HG02759 (cell line): ENCODE measurements around the gene BICRAL.
"Not testable (repeated sequence)": the region's sequence is repeated elsewhere in the genome, so short reads cannot be mapped to it uniquely, and the experiment has no call there.

Source experiments
- ATAC-seq: cut with Tn5 transposase; IDR thresholded peaks from one replicate; pipeline ENCODE4 v1.9.1; 2021; ENCODE audit warnings: mild to moderate bottlenecking, moderate library complexity; ENCODE audit not compliant: unreplicated experiment

The BICRAL gene

DNA sequence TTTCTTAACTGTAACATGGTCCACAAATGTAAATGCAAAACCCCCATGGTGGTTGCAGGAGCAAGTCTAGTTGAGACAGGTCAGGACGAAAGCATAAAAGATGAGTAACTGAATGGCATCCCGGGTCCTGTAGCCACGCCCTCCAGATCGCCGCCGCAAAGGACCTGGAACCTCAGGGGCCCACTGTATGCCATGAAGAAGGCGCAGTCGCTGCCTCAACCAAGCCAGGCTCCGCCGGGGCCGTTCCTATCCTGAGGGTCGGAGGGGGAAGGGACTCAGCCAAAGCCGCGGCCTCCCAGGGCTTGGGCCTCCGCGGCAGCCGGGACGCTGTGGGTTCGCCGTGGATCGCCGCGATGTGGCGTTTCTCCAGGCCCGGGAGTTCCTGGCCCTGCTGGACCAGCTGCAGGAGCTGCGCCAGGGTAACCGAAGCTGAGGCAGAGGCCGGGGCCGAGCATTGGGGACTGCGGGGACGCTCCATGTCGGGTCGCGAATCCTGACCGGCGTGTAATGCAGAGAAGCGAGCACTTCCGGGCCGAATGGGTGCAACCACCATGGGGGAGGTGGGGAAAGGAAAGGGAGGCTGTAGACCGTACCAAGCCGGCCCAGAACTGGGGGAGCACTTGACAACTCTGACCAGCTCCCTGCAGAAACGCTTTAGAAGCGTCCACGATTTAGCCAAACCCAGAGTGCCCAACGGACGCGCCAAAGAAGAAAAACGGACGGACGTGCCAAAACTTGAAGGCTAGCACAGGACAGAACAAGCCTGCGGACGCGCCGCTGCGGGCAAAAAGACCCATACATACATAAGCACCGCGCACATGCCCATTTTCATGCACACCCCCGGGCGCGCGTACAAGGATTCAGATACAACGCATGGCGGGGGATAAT lies 108.7 kb downstream of the BICRAL start:
- ATAC-seq: peak; percentile 87

DNA sequence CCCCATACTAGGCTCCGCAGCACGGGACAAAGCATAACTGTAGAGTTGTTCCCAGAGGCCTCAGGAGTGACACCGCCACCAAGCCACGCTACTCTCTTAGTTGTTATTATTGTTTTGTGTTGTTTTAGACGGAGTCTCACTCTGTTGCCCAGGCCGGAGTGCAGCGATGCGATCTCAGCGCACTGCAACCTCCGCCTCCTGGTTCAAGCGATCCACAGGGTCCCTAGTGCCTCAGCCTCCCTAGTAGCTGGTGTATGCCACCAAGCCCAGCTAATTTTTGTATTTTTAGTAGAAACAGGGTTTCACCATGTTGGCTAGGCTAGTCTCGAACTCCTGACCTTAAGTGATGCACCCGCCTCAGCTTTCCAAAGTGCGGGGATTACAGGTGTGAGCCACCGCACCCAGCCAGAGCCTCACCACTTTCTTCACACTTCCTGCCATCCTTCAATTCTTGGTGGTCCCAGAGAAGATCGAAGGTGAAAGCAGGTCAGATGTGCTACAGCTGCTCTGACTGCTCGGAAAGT lies 109.4 kb downstream of the BICRAL start:
- ATAC-seq: no peak

DNA sequence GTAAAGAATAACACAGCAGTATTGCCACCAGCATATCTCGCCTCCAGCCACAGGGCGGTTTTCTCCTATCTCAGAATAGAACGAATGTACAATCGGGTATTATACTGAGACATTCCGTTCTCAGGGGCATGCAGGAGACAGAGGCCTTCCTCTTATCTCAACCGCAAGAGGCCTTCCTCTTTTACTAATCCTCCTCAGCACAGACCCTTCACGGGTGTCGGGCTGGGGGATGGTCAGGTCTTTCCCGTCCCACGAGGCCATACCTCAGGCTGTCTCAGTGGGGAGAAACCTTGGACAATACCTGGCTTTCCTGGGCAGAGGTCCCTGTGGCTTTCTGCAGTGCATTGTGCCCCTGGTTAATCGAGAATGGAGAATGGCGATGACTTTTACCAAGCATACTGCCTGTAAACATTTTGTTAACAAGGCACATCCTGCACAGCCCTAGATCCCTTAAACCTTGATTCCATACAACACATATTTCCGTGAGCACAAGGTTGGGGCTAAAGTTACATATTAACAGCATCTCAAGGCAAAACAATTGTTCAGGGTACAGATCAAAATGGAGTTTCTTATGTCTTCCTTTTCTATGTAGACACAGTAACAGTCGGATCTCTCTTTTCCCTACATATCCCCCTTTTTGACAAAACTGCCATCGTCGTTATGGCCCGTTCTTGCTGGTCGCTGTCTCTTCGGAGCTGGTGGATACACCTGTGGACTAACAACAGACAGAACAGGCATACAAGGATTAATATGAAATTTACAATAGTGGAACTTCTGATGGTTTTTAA lies 112.4 kb downstream of the BICRAL start:
- ATAC-seq: not testable (repeated sequence)

GRCh38 chr6:42896178-42896719 lies 114.4 kb downstream of the BICRAL start:
- no peak for ATAC-seq

DNA sequence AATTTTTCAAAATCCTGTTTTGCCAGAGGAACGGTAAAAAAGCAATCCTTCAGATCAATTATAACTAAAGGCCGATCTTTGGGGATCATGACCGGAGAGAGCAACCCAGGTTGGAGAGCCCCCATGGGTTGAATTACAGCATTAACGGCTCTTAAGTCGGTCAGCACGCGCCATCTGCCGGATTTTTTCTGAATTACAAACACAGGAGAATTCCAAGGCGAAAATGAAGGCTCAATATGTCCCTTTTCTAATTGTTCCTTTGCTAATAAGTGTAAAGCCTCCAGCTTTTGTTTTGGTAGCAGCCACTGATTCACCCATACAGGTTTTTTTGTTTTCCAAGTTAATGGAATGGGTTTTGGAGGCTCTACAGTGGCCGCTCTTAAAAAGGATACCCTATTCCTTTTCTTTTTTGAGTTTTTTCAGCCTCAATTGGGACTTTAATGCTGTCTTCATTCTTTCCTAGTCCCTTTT lies 117.1 kb downstream of the BICRAL start:
- ATAC-seq: no peak

- no peak for ATAC-seq
Observed at GRCh38 chr6:42899871-42900270, 118.0 kb downstream of the BICRAL start.

DNA sequence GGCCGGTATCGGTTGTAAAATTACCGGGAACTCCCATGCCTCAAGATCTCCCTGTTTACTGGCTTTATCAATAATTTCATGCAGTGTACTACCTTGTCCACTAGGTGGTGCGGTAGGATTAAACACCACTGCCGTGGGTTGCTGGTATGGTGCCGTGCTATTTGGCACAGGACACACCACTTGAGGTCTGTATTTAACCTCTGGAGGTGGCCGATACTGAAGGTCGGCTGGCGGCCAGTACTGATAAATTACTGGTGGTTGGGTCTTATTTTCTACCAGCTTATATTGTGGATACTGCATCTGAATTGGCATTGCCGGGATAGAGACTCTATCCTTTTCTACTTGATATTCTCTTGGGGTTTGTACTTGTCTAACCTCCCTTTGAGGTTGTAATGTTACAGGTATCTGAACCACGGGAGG lies 119.7 kb downstream of the BICRAL start:
- ATAC-seq: peak; percentile 52

GRCh38 chr6:42902429-42903263 lies 120.8 kb downstream of the BICRAL start:
- ATAC-seq: not testable (repeated sequence)

DNA sequence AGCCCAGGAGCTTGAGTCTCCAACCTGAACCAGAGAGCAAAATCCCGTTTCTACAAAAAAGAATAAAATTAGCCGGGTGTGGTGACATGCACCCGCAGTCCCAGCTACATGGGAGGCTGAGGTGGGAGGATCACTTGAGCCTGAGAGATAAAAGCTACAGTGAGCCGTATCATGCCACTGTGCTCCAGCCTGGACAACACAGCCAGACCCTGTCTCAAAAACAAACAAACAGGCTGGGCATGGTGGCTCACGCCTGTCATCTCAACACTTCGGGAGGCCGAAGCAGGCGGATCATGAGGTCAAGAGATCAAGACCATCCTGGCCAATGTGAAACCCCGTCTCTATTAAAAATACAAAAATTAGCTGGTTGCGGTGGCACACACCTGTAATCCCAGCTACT lies 122.6 kb downstream of the BICRAL start:
- ATAC-seq: no peak

DNA sequence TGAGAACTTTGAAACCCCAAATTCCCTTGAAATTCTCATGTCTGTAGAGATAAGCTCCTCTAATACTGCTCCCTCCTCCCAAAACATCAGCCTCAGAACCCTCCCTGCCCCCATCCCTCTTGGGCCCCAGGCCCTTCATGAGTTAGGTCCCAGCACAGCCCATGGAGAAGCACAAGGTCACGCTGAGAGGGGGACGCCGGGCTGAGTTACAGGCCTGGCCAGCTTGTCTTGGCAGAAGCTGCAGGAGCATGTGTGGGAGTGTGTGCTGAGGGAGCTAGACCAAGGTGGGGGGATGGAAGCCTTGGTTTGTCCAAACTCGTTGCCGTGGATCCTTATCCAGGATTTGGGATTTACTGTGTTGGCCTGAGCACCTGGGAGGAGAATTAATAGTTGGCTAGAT lies 125.5 kb downstream of the BICRAL start:
- ATAC-seq: no peak

- ATAC-seq: no peak
Observed at GRCh38 chr6:42909835-42910234, 128.0 kb downstream of the BICRAL start.

GRCh38 chr6:42911171-42912021 lies 129.5 kb downstream of the BICRAL start:
- ATAC-seq: no peak

DNA sequence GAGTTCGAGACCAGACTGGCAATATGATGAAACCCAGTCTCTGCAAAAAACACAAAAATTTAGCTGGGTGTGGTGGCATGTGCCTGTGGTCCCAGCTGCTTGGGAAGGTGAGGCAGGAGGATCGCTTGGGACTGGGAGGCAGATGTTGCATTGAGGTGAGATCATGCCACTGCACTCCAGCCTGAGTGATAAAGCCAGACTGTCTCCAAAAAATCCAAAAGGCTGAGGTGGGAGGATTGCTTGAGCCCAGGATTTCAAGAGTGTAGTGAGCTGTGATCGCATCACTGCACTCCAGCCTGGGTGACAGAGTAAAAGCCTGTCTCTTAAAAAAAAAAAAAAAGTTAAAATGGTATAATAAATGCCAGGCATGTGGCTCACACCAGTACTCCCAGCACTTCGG lies 132.7 kb downstream of the BICRAL start:
- no peak for ATAC-seq

- no peak for ATAC-seq
Observed at GRCh38 chr6:42915732-42916131, 133.9 kb downstream of the BICRAL start, which contains the start of gene PTCRA. TSS of gene PTCRA (plus strand) at chr6:42916053. CDS start at chr6:42916070, 17 bp downstream.

GRCh38 chr6:42916288-42916687 lies 134.4 kb downstream of the BICRAL start:
- no peak for ATAC-seq
